Endothelial cell of umbilical vein (primary cell): ENCODE results near the gene MTSS2.

Experiments used
- EZH2 ChIP-seq: IDR thresholded peaks from 2 replicates; pipeline ENCODE4 v1.6.1; 2012; ENCODE audit warnings: borderline replicate concordance, low read depth, mild to moderate bottlenecking, moderate library complexity, low read length, inconsistent platforms; ENCODE audit not compliant: severe bottlenecking
- FOS ChIP-seq: IDR thresholded peaks from 2 replicates; pipeline ENCODE4 v1.6.1; 2011; ENCODE audit warnings: mild to moderate bottlenecking, low read length, moderate library complexity, borderline replicate concordance; ENCODE audit not compliant: insufficient read depth
- GATA2 ChIP-seq: IDR thresholded peaks from 2 replicates; pipeline ENCODE4 v1.7.0; 2011; ENCODE audit warnings: low read depth, mild to moderate bottlenecking, moderate library complexity, mixed read lengths, low read length; ENCODE audit not compliant: insufficient read length, insufficient read depth
- JUN ChIP-seq: IDR thresholded peaks from 2 replicates; pipeline ENCODE4 v1.6.1; 2011; ENCODE audit warnings: borderline replicate concordance, low read depth; ENCODE audit not compliant: insufficient read length, insufficient read depth
- MYC ChIP-seq: IDR thresholded peaks from one replicate; pipeline ENCODE4 v1.6.1; 2011; ENCODE audit warnings: mild to moderate bottlenecking, low read depth, low read length
- POLR2A ChIP-seq: IDR thresholded peaks from 2 replicates; pipeline ENCODE4 v1.6.1; 2012; ENCODE audit warnings: low read depth, mild to moderate bottlenecking, control low read depth, low read length
- POLR2AphosphoS5 ChIP-seq: IDR thresholded peaks from 2 replicates; pipeline ENCODE4 v1.6.1; 2012; ENCODE audit warnings: low read depth, mild to moderate bottlenecking, control low read depth, low read length, moderate library complexity; ENCODE audit not compliant: insufficient read depth
- TF ChIP-seq, protein P1 (sequence below), 2 donors: IDR thresholded peaks; 1 replicate in 1 of 2; 2 replicates in 1 of 2; pipeline ENCODE4 v1.5.1; 2011; ENCODE audit warnings: low read length in 2 of 2, mild to moderate bottlenecking in 2 of 2, moderate library complexity in 2 of 2, control low read depth in 1 of 2, inconsistent platforms in 1 of 2, low read depth in 1 of 2; ENCODE audit not compliant: insufficient read depth in 1 of 2; ENCODE audit errors: extremely low read depth in 1 of 2
- TF ChIP-seq, protein P2 (sequence below): IDR thresholded peaks from 2 replicates; pipeline ENCODE4 v1.6.1; 2011; ENCODE audit not compliant: insufficient read depth, insufficient read length

DNA sequence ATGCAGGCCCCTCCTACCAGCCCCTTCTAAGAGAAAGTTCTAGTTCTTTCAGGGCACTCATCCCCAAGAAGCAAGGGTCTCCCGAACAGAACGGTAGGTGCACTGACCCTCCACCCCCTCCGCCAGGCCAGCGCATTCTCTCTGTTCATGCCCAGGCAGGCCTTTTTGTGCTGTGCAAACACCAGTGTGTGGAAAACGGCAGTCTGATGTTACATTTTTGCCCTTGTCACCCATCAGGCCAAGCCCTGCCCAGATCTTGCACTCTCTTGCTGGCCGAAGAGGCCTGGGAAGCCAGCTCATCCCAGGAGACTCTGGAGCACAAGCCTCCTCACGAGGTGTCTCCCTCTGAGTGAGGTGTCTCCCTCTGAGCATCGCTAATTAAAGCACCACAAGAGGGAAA is 16.1 kb upstream of the MTSS2 start:
- TF ChIP-seq, protein P1, sequence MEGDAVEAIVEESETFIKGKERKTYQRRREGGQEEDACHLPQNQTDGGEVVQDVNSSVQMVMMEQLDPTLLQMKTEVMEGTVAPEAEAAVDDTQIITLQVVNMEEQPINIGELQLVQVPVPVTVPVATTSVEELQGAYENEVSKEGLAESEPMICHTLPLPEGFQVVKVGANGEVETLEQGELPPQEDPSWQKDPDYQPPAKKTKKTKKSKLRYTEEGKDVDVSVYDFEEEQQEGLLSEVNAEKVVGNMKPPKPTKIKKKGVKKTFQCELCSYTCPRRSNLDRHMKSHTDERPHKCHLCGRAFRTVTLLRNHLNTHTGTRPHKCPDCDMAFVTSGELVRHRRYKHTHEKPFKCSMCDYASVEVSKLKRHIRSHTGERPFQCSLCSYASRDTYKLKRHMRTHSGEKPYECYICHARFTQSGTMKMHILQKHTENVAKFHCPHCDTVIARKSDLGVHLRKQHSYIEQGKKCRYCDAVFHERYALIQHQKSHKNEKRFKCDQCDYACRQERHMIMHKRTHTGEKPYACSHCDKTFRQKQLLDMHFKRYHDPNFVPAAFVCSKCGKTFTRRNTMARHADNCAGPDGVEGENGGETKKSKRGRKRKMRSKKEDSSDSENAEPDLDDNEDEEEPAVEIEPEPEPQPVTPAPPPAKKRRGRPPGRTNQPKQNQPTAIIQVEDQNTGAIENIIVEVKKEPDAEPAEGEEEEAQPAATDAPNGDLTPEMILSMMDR (IDR thresholded peaks at IDR 0.05; ENCODE audit: extremely low read depth in 1 of 2, insufficient read depth in 1 of 2, low read depth in 1 of 2, low read length in 2 of 2) = no peak
- TF ChIP-seq JUN (no peak), POLR2A (no peak), GATA2 (no peak), POLR2AphosphoS5 (no peak), EZH2 (no peak), MYC (no peak), FOS (no peak)
- TF ChIP-seq, protein P2, sequence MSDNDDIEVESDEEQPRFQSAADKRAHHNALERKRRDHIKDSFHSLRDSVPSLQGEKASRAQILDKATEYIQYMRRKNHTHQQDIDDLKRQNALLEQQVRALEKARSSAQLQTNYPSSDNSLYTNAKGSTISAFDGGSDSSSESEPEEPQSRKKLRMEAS = no peak
